Activated CD4-positive, alpha-beta T cell treated with anti-CD3 and anti-CD28 coated beads, Interleukin-2, amount 50 U/mL, for 24 hours (primary cell): ENCODE measurements around the gene CTNND1.
"Not testable (repeated sequence)": the region's sequence is repeated elsewhere in the genome, so short reads cannot be mapped to it uniquely, and the experiment has no call there.

Source experiments
- DNase-seq, 2 donors: peaks; one replicate each; pipeline ENCODE4 v3.0.0-alpha.2; 2020; ENCODE audit warnings: low read depth in 1 of 2, low spot score in 1 of 2

The CTNND1 gene

GRCh38 chr11:57788703-57789088 lies 27.1 kb downstream of the CTNND1 start:
- DNase-seq, result no peak

GRCh38 chr11:57791321-57792059 lies 29.9 kb downstream of the CTNND1 start:
- no peak for DNase-seq

- peak; percentile 55 to 72 for DNase-seq
These were observed 30.5 kb downstream of the CTNND1 start for GRCh38 chr11:57792060-57792541.

- DNase-seq, result no peak
These were observed 31.3 kb downstream of the CTNND1 start for GRCh38 chr11:57792870-57793269.

GRCh38 chr11:57793351-57794115 lies 31.9 kb downstream of the CTNND1 start:
- no peak for DNase-seq

GRCh38 chr11:57798905-57799559 lies 37.4 kb downstream of the CTNND1 start:
- no peak for DNase-seq

- peak in 1 of 2 donors; percentile 11 for DNase-seq
These were observed 39.0 kb downstream of the CTNND1 start for GRCh38 chr11:57800444-57801182.

- DNase-seq, result no peak
These were observed 39.5 kb downstream of the CTNND1 start for GRCh38 chr11:57801183-57801485.

GRCh38 chr11:57802411-57802810 lies 40.8 kb downstream of the CTNND1 start:
- DNase-seq, result no peak

- no peak for DNase-seq
These were observed 42.9 kb downstream of the CTNND1 start for GRCh38 chr11:57804466-57804865.

- no peak for DNase-seq
These were observed 44.2 kb downstream of the CTNND1 start for GRCh38 chr11:57805780-57806179.

- DNase-seq, result no peak
These were observed 51.0 kb downstream of the CTNND1 start for GRCh38 chr11:57812634-57813033.

GRCh38 chr11:57815476-57815875 lies 53.9 kb downstream of the CTNND1 start:
- DNase-seq, result no peak

- no peak for DNase-seq
These were observed 54.3 kb downstream of the CTNND1 start for GRCh38 chr11:57815877-57816276.

GRCh38 chr11:57818812-57819211 lies 57.2 kb downstream of the CTNND1 start:
- DNase-seq, result no peak

GRCh38 chr11:57819252-57819979 lies 57.8 kb downstream of the CTNND1 start:
- DNase-seq, result no peak

- no peak for DNase-seq
These were observed 62.3 kb downstream of the CTNND1 start for GRCh38 chr11:57823859-57824258.

- no peak for DNase-seq
These were observed 73.2 kb downstream of the CTNND1 start for GRCh38 chr11:57834852-57835251.

GRCh38 chr11:57838609-57839008 lies 77.0 kb downstream of the CTNND1 start:
- DNase-seq, result not testable (repeated sequence)

GRCh38 chr11:57842873-57843272 lies 81.3 kb downstream of the CTNND1 start:
- no peak for DNase-seq

- DNase-seq, result no peak
These were observed 106.4 kb downstream of the CTNND1 start for GRCh38 chr11:57867966-57868365.
